Liver (tissue), 9 donors: ENCODE measurements around the gene MAF. TPM values are rescaled to one million over a fixed set of nuclear protein-coding genes. Genes with fewer than 3 reads are reported as not detected.

Source experiments
- DNase-seq: peaks from one replicate; pipeline ENCODE4 v3.0.0-alpha.2; 2017; ENCODE audit warnings: low spot score
- H3K27ac ChIP-seq, 2 donors: one replicate each; pipeline ENCODE4 v1.7.0; 2013; ENCODE audit warnings: inconsistent platforms in 2 of 2, low read length in 2 of 2, control low read depth in 1 of 2, low read depth in 1 of 2, mild to moderate bottlenecking in 1 of 2
- H3K27me3 ChIP-seq, 4 donors: one replicate each; pipeline versions ENCODE4 v1.6.1 to v1.7.0; 2013; ENCODE audit warnings: low read length in 3 of 4, inconsistent platforms in 1 of 4, mild to moderate bottlenecking in 1 of 4, moderate library complexity in 1 of 4; ENCODE audit not compliant: control insufficient read depth in 4 of 4, insufficient read depth in 4 of 4
- H3K36me3 ChIP-seq, 4 donors: one replicate each; pipeline versions ENCODE4 v1.6.1 to v1.7.0; 2013; ENCODE audit warnings: low read length in 3 of 4, mild to moderate bottlenecking in 3 of 4, low read depth in 1 of 4, moderate library complexity in 1 of 4; ENCODE audit not compliant: control insufficient read depth in 4 of 4, insufficient read depth in 3 of 4
- H3K4me1 ChIP-seq, 4 donors: one replicate each; pipeline versions ENCODE4 v1.6.1 to v1.7.0; 2013; ENCODE audit warnings: low read length in 3 of 4, mild to moderate bottlenecking in 3 of 4, moderate library complexity in 1 of 4; ENCODE audit not compliant: control insufficient read depth in 4 of 4, insufficient read depth in 4 of 4
- H3K4me3 ChIP-seq, 3 donors: one replicate each; pipeline versions ENCODE4 v1.6.1 to v1.7.0; 2013; ENCODE audit warnings: low read length in 3 of 3, control low read depth in 1 of 3, low read depth in 1 of 3, mild to moderate bottlenecking in 1 of 3
- H3K9ac ChIP-seq, 2 donors: one replicate each; pipeline ENCODE4 v1.7.0; 2013; ENCODE audit warnings: low read length in 2 of 2, mild to moderate bottlenecking in 2 of 2, moderate library complexity in 2 of 2, control low read depth in 1 of 2, low read depth in 1 of 2
- H3K9me3 ChIP-seq, 4 donors: one replicate each; pipeline versions ENCODE4 v1.6.1 to v1.7.0; 2013; ENCODE audit warnings: low read length in 3 of 4; ENCODE audit not compliant: control insufficient read depth in 4 of 4
- EGR1 ChIP-seq, 2 donors: IDR thresholded peaks; 2 replicates each; pipeline ENCODE4 v1.6.1; 2016 to 2018; ENCODE audit warnings: antibody characterized with exemption in 2 of 2, low read depth in 2 of 2
- FOXA1 ChIP-seq: IDR thresholded peaks from 2 replicates; pipeline ENCODE4 v1.6.1; 2016; ENCODE audit warnings: antibody characterized with exemption
- FOXA2 ChIP-seq: IDR thresholded peaks from 2 replicates; pipeline ENCODE4 v1.6.1; 2016; ENCODE audit warnings: antibody characterized with exemption
- GABPA ChIP-seq, 2 donors: IDR thresholded peaks in 1 of 2; conservative IDR thresholded peaks in 1 of 2; 2 replicates each; pipeline ENCODE4 v1.6.1; 2016; ENCODE audit warnings: antibody characterized with exemption in 2 of 2, mild to moderate bottlenecking in 1 of 2, moderate library complexity in 1 of 2
- HNF4A ChIP-seq, 2 donors: conservative IDR thresholded peaks; 2 replicates each; pipeline ENCODE4 v1.6.1; 2016; ENCODE audit warnings: antibody characterized with exemption in 2 of 2, mild to moderate bottlenecking in 2 of 2
- HNF4G ChIP-seq: IDR thresholded peaks from 2 replicates; pipeline ENCODE4 v1.6.1; 2016; ENCODE audit warnings: antibody characterized with exemption
- JUND ChIP-seq, 2 donors: IDR thresholded peaks; 2 replicates each; pipeline ENCODE4 v1.6.1; 2016; ENCODE audit warnings: antibody characterized with exemption in 2 of 2
- NR2F2 ChIP-seq: IDR thresholded peaks from 2 replicates; pipeline ENCODE4 v1.6.1; 2016; ENCODE audit warnings: antibody characterized with exemption
- RAD21 ChIP-seq, 2 donors: IDR thresholded peaks; 2 replicates each; pipeline ENCODE4 v1.6.1; 2016; ENCODE audit warnings: antibody characterized with exemption in 2 of 2, mild to moderate bottlenecking in 2 of 2
- REST ChIP-seq: IDR thresholded peaks from 2 replicates; pipeline ENCODE4 v1.6.1; 2016; ENCODE audit warnings: antibody characterized with exemption, mild to moderate bottlenecking
- RXRA ChIP-seq, 2 donors: IDR thresholded peaks; 2 replicates each; pipeline ENCODE4 v1.6.1; 2017 to 2018; ENCODE audit warnings: antibody characterized with exemption in 2 of 2, mild to moderate bottlenecking in 1 of 2
- SP1 ChIP-seq: IDR thresholded peaks from 2 replicates; pipeline ENCODE4 v1.6.1; 2018; ENCODE audit warnings: antibody characterized with exemption, mild to moderate bottlenecking
- TAF1 ChIP-seq: conservative IDR thresholded peaks from 2 replicates; pipeline ENCODE4 v1.6.1; 2016; ENCODE audit warnings: antibody characterized with exemption, mild to moderate bottlenecking
- ZBTB33 ChIP-seq: IDR thresholded peaks from 2 replicates; pipeline ENCODE4 v1.6.1; 2016; ENCODE audit warnings: antibody characterized with exemption
- WGBS: extraction: QIAGEN DNeasy Blood & Tissue Kit; methylation state at CpG from one replicate; pipeline ENCODE4 v1.1.7; 2013; 5-methylcytosine and 5-hydroxymethylcytosine counted together
- polyA plus RNA-seq, 2 donors: library from polyadenylated mRNA; stranded (reverse) in 1 of 2; unstranded in 1 of 2; fragments of 200-250 nt in 1 of 2; fragments of >200 nt in 1 of 2; fragmentation: Nextera tagmentation in 1 of 2; extraction: Ambion mirVana in 1 of 2; gene quantifications; one replicate each; pipeline versions ENCODE4 v1.2.1 to v1.2.3, GENCODE V29; 2013 to 2015
- total RNA-seq, 2 donors: library from RNA; depleted of rRNA; stranded (reverse); fragments of >200 nt; gene quantifications; one replicate each; pipeline ENCODE4 v1.2.3, GENCODE V29; 2014
- TF ChIP-seq, protein P1 (sequence below): fragments of 150-350 bp; IDR thresholded peaks from 2 replicates; pipeline ENCODE4 v1.5.1; 2017; ENCODE audit warnings: improper control_type of control experiment, low read depth, low read length; ENCODE audit not compliant: missing input control
- TF ChIP-seq, protein P2 (sequence below): IDR thresholded peaks from 2 replicates; pipeline ENCODE4 v1.6.1; 2016; ENCODE audit warnings: antibody characterized with exemption
- donor health status: healthy.
- donor health status: healthy.
- donor health status: healthy.
- donor health status: healthy.
- donor health status: healthy.

The MAF gene
- total and polyA plus RNA-seq, 4 donors: 9.7 to 20.9 (median 16.7) TPM

- H3K27ac ChIP-seq: no peak overlapping the region
- no peaks in the 10 kb centered on the region for H3K36me3 ChIP-seq
- TF ChIP-seq HNF4A (conservative IDR thresholded peaks at IDR 0.05) (no peak), RXRA (IDR thresholded peaks at IDR 0.05) (no peak), GABPA (IDR thresholded peaks at IDR 0.05 in 1 of 2, conservative IDR thresholded peaks at IDR 0.05 in 1 of 2) (no peak), JUND (IDR thresholded peaks at IDR 0.05) (no peak), REST (no peak), SP1 (no peak), FOXA2 (no peak), FOXA1 (no peak), NR2F2 (no peak), HNF4G (no peak), TAF1 (no peak), RAD21 (IDR thresholded peaks at IDR 0.05) (no peak), ZBTB33 (no peak)
- TF ChIP-seq, protein P1, sequence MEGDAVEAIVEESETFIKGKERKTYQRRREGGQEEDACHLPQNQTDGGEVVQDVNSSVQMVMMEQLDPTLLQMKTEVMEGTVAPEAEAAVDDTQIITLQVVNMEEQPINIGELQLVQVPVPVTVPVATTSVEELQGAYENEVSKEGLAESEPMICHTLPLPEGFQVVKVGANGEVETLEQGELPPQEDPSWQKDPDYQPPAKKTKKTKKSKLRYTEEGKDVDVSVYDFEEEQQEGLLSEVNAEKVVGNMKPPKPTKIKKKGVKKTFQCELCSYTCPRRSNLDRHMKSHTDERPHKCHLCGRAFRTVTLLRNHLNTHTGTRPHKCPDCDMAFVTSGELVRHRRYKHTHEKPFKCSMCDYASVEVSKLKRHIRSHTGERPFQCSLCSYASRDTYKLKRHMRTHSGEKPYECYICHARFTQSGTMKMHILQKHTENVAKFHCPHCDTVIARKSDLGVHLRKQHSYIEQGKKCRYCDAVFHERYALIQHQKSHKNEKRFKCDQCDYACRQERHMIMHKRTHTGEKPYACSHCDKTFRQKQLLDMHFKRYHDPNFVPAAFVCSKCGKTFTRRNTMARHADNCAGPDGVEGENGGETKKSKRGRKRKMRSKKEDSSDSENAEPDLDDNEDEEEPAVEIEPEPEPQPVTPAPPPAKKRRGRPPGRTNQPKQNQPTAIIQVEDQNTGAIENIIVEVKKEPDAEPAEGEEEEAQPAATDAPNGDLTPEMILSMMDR: no peak
- no peaks in the 10 kb centered on the region for H3K27me3 ChIP-seq
- no peak for DNase-seq
- 71% methylated on average over 16 of the region's 16 CpGs for WGBS
- H3K9ac ChIP-seq: no peak overlapping the region
- no peaks in the 10 kb centered on the region for H3K9me3 ChIP-seq
- H3K4me3 ChIP-seq: no peak overlapping the region
- no peaks in the 10 kb centered on the region for H3K4me1 ChIP-seq
These were observed 40.2 kb upstream of the MAF start for GRCh38 chr16:79640513-79641360.

GRCh38 chr16:79639576-79640311, 39.2 kb upstream of the MAF start:
- H3K27me3 ChIP-seq: no peaks in the 10 kb centered on the region
- 89% methylated on average over 13 of the region's 13 CpGs for WGBS
- no peaks in the 10 kb centered on the region for H3K4me1 ChIP-seq
- H3K36me3 ChIP-seq: no peaks in the 10 kb centered on the region
- DNase-seq: no peak
- H3K9me3 ChIP-seq: no peaks in the 10 kb centered on the region
- H3K9ac ChIP-seq: no peak overlapping the region
- H3K27ac ChIP-seq: no peak overlapping the region
- H3K4me3 ChIP-seq: no peak overlapping the region
- TF ChIP-seq JUND (IDR thresholded peaks at IDR 0.05): no peak
- TF ChIP-seq EGR1 (IDR thresholded peaks at IDR 0.05; ENCODE audit: low read depth in 2 of 2): no peak
- TF ChIP-seq GABPA (IDR thresholded peaks at IDR 0.05 in 1 of 2, conservative IDR thresholded peaks at IDR 0.05 in 1 of 2): no peak
- TF ChIP-seq TAF1: no peak
- no peak for TF ChIP-seq FOXA2
- TF ChIP-seq, protein P2, sequence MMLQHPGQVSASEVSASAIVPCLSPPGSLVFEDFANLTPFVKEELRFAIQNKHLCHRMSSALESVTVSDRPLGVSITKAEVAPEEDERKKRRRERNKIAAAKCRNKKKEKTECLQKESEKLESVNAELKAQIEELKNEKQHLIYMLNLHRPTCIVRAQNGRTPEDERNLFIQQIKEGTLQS: no peak
- TF ChIP-seq REST: no peak
- no peak for TF ChIP-seq ZBTB33
- TF ChIP-seq HNF4A (conservative IDR thresholded peaks at IDR 0.05): no peak
- no peak for TF ChIP-seq NR2F2
